ENCODE results near the gene P2RX1. TPM values are rescaled to one million over a fixed set of nuclear protein-coding genes. Genes with fewer than 3 reads are reported as not detected.

The P2RX1 gene
- total RNA-seq, 1 donor from 2014 or later, result 8.7 TPM

DNA sequence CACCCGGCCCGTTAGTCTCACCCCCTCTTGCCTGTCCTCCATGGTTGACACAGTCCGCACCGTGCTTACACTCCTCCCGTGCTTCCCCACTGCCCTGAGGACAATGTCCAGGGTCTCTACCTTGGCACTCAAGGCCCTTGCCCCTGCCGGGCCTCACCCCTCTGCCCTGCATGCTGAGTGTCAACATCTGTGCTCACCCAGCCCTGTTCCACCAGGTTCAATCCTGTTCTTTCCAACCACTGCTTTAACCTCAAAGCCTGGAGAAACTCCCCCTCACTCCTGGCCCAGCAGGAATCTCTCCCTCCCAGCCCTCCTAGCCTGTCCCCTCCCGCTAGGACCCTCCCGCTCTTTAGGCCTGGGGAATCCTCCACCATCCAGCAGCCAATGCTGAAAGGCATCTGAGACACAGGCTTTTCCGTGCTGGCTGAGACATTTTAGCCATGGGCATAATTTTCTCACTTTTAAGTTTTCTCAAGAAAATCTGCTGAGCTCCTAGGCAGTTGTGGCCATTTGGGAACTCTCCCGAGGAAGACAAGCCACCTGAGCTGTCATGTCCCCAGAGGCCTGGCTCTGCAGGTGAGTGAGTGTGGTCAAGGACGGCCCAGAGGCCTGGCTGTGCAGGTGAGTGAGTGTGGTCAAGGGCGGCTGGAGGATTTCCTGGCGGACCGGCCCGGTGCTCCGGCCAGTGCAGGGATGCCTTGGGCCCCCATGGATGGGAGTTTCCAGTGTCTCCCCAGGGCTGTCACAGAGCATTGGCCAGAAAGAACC is 10.8 kb upstream of the P2RX1 start:
- TF ChIP-seq, protein P1, sequence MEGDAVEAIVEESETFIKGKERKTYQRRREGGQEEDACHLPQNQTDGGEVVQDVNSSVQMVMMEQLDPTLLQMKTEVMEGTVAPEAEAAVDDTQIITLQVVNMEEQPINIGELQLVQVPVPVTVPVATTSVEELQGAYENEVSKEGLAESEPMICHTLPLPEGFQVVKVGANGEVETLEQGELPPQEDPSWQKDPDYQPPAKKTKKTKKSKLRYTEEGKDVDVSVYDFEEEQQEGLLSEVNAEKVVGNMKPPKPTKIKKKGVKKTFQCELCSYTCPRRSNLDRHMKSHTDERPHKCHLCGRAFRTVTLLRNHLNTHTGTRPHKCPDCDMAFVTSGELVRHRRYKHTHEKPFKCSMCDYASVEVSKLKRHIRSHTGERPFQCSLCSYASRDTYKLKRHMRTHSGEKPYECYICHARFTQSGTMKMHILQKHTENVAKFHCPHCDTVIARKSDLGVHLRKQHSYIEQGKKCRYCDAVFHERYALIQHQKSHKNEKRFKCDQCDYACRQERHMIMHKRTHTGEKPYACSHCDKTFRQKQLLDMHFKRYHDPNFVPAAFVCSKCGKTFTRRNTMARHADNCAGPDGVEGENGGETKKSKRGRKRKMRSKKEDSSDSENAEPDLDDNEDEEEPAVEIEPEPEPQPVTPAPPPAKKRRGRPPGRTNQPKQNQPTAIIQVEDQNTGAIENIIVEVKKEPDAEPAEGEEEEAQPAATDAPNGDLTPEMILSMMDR (IDR thresholded peaks at IDR 0.05), result no peak
- Histone ChIP-seq H3K27ac (no peak overlapping the region), H3K27me3 (ENCODE audit: low read depth) (no peaks in the 10 kb centered on the region), H3K36me3 (peaks cover 19% of the 10 kb centered on the region), H3K4me3 (no peak overlapping the region), H3K9me3 (no peaks in the 10 kb centered on the region), H3K4me1 (no peaks in the 10 kb centered on the region)
- intact Hi-C loops (cut with DNase I), result no loop called here
- ATAC-seq, result no peak
- no peak for DNase-seq

DNA sequence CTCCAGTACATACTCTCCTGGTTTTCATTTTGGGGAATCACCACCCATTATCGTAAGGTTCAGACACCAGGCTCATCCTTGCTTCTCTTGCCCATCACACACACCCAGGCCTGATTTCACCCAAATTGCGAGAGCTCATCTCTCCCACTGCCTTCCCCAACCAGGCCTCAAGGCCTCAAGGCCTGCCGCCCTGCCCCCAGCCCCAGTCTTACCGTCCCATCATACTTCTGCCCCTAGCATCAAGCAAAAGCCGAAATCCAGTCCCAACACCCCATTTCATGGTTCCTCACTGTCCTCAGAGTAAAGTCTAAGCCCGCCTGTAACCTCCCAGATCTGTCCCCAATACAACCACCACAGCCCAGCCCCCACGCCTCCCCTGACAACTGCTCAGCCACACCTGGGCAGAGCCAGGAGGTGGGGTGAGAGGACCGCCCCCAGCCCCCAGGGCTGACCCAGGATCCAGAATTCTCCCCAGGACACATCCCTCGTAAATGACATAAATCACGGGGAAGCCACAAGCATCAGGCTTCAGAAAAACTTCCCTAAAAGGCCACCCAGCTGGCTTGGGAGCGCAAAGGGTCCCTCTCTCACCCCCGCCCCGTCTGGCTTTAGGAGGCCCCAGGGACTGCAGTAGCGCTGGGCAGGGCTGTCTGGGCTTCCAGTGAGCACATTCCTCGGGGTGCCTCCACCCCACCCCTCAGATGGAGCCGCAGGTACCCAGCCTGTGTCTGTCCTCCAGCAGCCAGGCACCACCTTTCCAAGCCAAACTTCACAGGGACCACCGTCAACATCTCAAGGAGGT is 9.6 kb upstream of the P2RX1 start:
- H3K9me3 ChIP-seq, result no peaks in the 10 kb centered on the region
- TF ChIP-seq, protein P1 (IDR thresholded peaks at IDR 0.05), result no peak
- H3K27ac ChIP-seq, result no peak overlapping the region
- intact Hi-C loops (cut with DNase I), result no loop called here
- H3K27me3 ChIP-seq (ENCODE audit: low read depth), result no peaks in the 10 kb centered on the region
- ATAC-seq (no peak), DNase-seq (no peak)
- no peaks in the 10 kb centered on the region for H3K4me1 ChIP-seq
- no peak overlapping the region for H3K4me3 ChIP-seq
- H3K36me3 ChIP-seq, result peaks cover 19% of the 10 kb centered on the region

DNA sequence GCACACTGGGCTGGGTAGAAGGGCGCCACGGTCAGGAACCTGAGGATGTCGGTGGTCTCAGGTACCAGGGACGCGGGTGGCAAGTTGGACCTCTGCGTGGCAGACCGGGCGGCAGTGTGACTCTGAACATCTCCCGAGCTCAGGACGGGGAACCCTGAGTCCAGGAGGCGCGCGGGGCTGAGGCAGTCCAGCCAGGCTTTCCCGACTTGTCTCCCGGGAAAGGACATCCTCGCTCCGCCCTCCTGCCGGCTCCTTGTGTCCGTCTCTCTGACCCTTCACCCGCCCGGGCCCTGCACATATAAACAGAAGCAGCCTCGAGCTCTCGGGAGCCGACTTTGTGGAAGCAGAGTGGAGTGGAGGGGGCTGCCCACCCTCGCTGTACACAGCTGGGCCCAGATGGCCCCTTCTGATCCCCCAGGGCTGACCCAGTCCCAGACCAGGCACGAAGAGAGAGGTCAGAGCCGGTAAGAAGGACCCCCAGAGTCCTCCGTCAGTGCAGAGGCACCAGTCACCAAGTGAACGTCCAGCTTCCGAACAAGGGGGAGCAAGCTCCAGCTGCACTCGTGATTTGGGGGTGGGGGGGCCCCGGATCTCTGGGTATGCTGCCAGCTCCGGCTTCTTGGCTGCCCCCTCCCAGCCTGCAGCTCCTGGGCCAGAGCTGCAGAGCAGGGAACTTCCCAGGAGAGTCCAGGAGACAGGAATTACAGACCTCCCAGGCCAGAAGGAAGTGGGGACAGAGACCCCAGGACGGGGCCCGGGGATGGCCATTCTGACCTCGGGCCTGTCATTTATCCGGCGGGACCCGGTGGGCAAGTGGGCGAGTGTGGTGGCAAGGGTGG is 8.5 kb upstream of the P2RX1 start:
- no peaks in the 10 kb centered on the region for H3K4me1 ChIP-seq
- no peak overlapping the region for H3K4me3 ChIP-seq
- ATAC-seq (no peak), DNase-seq (no peak)
- TF ChIP-seq, protein P1 (IDR thresholded peaks at IDR 0.05), result no peak
- H3K9me3 ChIP-seq, result no peaks in the 10 kb centered on the region
- intact Hi-C loops (cut with DNase I), result no loop called here
- no peaks in the 10 kb centered on the region for H3K27me3 ChIP-seq (ENCODE audit: low read depth)
- H3K36me3 ChIP-seq, result peaks cover 19% of the 10 kb centered on the region
- no peak overlapping the region for H3K27ac ChIP-seq

DNA sequence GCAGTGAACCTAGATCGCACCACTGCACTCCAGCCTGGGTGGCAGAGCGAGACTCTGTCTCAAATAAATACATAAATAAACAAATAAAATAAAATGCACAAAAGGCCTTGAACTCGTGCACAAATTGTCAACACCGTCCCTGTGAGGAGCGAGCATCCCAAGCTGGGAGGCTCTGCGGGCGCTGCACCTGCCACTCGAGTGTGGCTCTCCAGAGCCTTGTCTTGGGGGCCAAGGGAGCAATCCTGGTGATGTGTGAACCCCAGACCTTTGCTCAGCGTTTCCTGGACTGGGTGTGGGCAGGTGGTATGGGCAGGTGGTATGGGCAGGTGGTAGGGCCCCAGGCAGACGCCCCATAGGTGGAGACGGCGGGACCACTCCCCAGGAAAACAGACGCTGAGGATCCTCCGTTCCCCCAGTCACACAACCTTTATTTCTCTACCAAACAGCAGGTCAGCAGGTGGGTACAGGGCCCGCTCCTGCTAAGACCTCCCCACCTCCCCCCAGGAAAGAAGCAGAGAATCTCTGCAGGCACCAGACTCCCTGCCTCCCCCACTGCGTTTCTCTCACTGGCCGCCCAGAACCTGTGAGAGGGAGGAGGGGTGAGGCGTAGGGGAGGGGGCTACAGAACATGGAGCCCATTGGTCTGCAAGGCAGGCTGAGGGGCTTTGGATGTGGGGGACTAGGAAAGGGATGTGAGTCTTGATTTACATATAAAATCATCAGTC is 7.4 kb upstream of the P2RX1 start:
- no peak for DNase-seq
- intact Hi-C loops (cut with DNase I), result no loop called here

More for the DNA sequence above, 7.4 kb upstream of the P2RX1 start:
- TF ChIP-seq, protein P1 (IDR thresholded peaks at IDR 0.05), result no peak
- H3K4me3 ChIP-seq, result no peak overlapping the region
- no peaks in the 10 kb centered on the region for H3K27me3 ChIP-seq (ENCODE audit: low read depth)
- H3K4me1 ChIP-seq, result no peaks in the 10 kb centered on the region
- H3K9me3 ChIP-seq, result no peaks in the 10 kb centered on the region
- H3K27ac ChIP-seq, result no peak overlapping the region
- H3K36me3 ChIP-seq, result peaks cover 14% of the 10 kb centered on the region
- no peak for ATAC-seq

Data from lower lobe of right lung (tissue), 2 donors.